Neural progenitor cell (in vitro differentiated cells): ENCODE measurements around the gene SLC41A3. TPM values are rescaled to one million over a fixed set of nuclear protein-coding genes. Genes with fewer than 3 reads are reported as not detected.

Experiments used
- DNase-seq: peaks from one replicate; pipeline ENCODE4 v3.0.0-alpha.2; 2016; ENCODE audit warnings: low spot score
- H2AFZ ChIP-seq: fragments of 200-600 bp; sonication (generic); replicated peaks from 2 replicates; pipeline ENCODE4 v1.6.1; 2016; ENCODE audit warnings: antibody characterized with exemption
- H3F3A ChIP-seq: fragments of 200-600 bp; sonication (generic); 2 replicates; pipeline ENCODE4 v1.6.1; 2016; ENCODE audit warnings: antibody characterized with exemption, low read depth
- H3K27ac ChIP-seq: fragments of 200-600 bp; sonication (generic); 2 replicates; pipeline ENCODE4 v1.5.1; 2016; ENCODE audit warnings: mild to moderate bottlenecking
- H3K27me3 ChIP-seq: fragments of 200-600 bp; sonication (generic); 2 replicates; pipeline ENCODE4 v1.6.1; 2016; ENCODE audit warnings: mild to moderate bottlenecking, moderate library complexity
- H3K36me3 ChIP-seq: fragments of 200-600 bp; sonication (generic); 2 replicates; pipeline ENCODE4 v1.5.1; 2016
- H3K4me1 ChIP-seq: fragments of 200-600 bp; sonication (generic); 2 replicates; pipeline ENCODE4 v1.6.1; 2016; ENCODE audit warnings: mixed run types
- H3K4me2 ChIP-seq: fragments of 200-600 bp; sonication (generic); 2 replicates; pipeline ENCODE4 v1.6.1; 2016
- H3K4me3 ChIP-seq: fragments of 200-600 bp; sonication (generic); 2 replicates; pipeline ENCODE4 v1.5.1; 2016
- H3K79me2 ChIP-seq: fragments of 200-600 bp; sonication (generic); 2 replicates; pipeline ENCODE4 v1.6.1; 2016; ENCODE audit warnings: low read depth
- H3K9ac ChIP-seq: fragments of 200-600 bp; sonication (generic); 2 replicates; pipeline ENCODE4 v1.6.1; 2016
- H3K9me3 ChIP-seq: fragments of 200-600 bp; sonication (generic); 2 replicates; pipeline ENCODE4 v1.5.1; 2016; ENCODE audit warnings: low read depth
- H4K20me1 ChIP-seq: fragments of 200-600 bp; sonication (generic); 2 replicates; pipeline ENCODE4 v1.6.1; 2016; ENCODE audit warnings: low read depth
- H3K27ac Mint-ChIP-seq: 3 replicates; pipeline ENCODE4 v1.8.0; 2021; ENCODE audit warnings: mixed read lengths
- H3K27me3 Mint-ChIP-seq: 2 replicates; pipeline ENCODE4 v1.8.0; 2022; ENCODE audit warnings: low read depth, mild to moderate bottlenecking, inconsistent platforms, moderate library complexity, mixed read lengths; ENCODE audit not compliant: insufficient read depth
- H3K36me3 Mint-ChIP-seq: 3 replicates; pipeline ENCODE4 v1.8.0; 2021; ENCODE audit warnings: mixed read lengths
- H3K4me1 Mint-ChIP-seq: 3 replicates; pipeline ENCODE4 v1.8.0; 2021; ENCODE audit warnings: mixed read lengths
- H3K4me3 Mint-ChIP-seq: 3 replicates; pipeline ENCODE4 v1.8.0; 2021; ENCODE audit warnings: mild to moderate bottlenecking, moderate library complexity, mixed read lengths
- H3K9me3 Mint-ChIP-seq: 3 replicates; pipeline ENCODE4 v1.8.0; 2020; ENCODE audit warnings: mixed read lengths
- EZH2 ChIP-seq: fragments of 200-600 bp; sonication (generic); IDR thresholded peaks from 2 replicates; pipeline ENCODE4 v1.6.1; 2017; ENCODE audit warnings: antibody characterized with exemption, mild to moderate bottlenecking, moderate library complexity
- EZH2phosphoT487 ChIP-seq: fragments of 200-600 bp; sonication (generic); IDR thresholded peaks from 2 replicates; pipeline ENCODE4 v1.6.1; 2017; ENCODE audit warnings: antibody characterized with exemption
- total RNA-seq: library from RNA; depleted of rRNA; stranded (reverse); fragments of >200 nt; gene quantifications from 2 replicates; pipeline ENCODE4 v1.2.3, GENCODE V29; 2015; ENCODE audit warnings: low replicate concordance
- TF ChIP-seq, protein P1 (sequence below): fragments of 200-600 bp; sonication (generic); IDR thresholded peaks from 2 replicates; pipeline ENCODE4 v1.5.1; 2017; ENCODE audit warnings: antibody characterized with exemption, mild to moderate bottlenecking

Gene SLC41A3
- total RNA-seq, 1 donor from 2014 or later = 24.9 TPM

DNA sequence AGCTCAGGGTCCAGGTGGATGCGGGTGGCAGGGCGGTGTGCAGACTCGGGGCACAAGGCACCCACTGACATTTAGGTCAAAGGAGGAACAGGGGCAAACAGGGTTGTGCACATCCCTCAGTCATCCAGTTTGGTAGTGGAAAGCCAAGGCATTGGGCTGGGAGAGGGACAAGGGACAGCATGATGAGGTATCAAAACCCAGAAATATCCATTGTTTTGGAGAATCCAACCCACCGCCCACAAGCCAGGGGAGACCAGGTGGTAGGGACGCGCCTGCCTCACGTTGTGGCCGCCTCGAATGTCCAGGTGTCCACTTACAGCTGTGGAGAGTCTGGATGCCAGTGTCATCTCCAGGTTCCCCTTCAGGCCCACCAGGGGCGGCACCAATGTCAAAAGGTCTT is 33.3 kb downstream of the SLC41A3 start:
- Histone ChIP-seq H3K4me1 (peaks cover 4% of the 10 kb centered on the region), H3K4me2 (no peak overlapping the region), H4K20me1 (no peaks in the 10 kb centered on the region), H3K27me3 (no peaks in the 10 kb centered on the region), H3K9ac (no peak overlapping the region), H3F3A (no peaks in the 10 kb centered on the region), H3K4me3 (no peak overlapping the region), H3K9me3 (no peaks in the 10 kb centered on the region), H2AFZ (no peak overlapping the region), H3K36me3 (no peaks in the 10 kb centered on the region), H3K79me2 (no peaks in the 10 kb centered on the region), H3K27ac (no peak overlapping the region)
- Mint-ChIP-seq H3K4me1 (peaks cover 6% of the 10 kb centered on the region), H3K27me3 (peaks cover 7% of the 10 kb centered on the region), H3K9me3 (peaks cover 12% of the 10 kb centered on the region), H3K4me3 (no peak overlapping the region), H3K36me3 (peaks cover 30% of the 10 kb centered on the region), H3K27ac (no peak overlapping the region)
- TF ChIP-seq EZH2 (no peak), EZH2phosphoT487 (no peak)
- TF ChIP-seq, protein P1, sequence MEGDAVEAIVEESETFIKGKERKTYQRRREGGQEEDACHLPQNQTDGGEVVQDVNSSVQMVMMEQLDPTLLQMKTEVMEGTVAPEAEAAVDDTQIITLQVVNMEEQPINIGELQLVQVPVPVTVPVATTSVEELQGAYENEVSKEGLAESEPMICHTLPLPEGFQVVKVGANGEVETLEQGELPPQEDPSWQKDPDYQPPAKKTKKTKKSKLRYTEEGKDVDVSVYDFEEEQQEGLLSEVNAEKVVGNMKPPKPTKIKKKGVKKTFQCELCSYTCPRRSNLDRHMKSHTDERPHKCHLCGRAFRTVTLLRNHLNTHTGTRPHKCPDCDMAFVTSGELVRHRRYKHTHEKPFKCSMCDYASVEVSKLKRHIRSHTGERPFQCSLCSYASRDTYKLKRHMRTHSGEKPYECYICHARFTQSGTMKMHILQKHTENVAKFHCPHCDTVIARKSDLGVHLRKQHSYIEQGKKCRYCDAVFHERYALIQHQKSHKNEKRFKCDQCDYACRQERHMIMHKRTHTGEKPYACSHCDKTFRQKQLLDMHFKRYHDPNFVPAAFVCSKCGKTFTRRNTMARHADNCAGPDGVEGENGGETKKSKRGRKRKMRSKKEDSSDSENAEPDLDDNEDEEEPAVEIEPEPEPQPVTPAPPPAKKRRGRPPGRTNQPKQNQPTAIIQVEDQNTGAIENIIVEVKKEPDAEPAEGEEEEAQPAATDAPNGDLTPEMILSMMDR = no peak
- no peak for DNase-seq

DNA sequence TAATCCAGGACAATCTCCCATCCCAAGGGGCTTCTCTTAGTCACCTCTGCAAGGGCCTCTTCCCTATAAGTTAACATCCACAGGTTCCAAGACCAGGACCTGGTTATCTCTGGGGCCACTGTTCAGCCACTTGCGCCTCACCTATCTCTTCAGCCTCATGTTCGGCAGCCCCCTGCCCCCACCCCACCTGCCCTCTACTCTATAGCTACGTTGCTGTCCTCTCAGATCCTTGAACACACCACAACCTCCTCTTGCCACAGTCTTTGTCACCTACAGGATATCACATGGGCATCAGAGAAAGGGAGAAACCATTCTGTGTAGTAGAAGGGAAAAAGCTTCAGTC is 33.9 kb downstream of the SLC41A3 start:
- no peak overlapping the region for H3K27ac ChIP-seq
- H4K20me1 ChIP-seq = no peaks in the 10 kb centered on the region
- H3K4me1 ChIP-seq = peaks cover 4% of the 10 kb centered on the region
- Mint-ChIP-seq H3K4me1 (peaks cover 6% of the 10 kb centered on the region), H3K4me3 (no peak overlapping the region), H3K27ac (no peak overlapping the region), H3K27me3 (peaks cover 7% of the 10 kb centered on the region), H3K9me3 (peaks cover 14% of the 10 kb centered on the region), H3K36me3 (peaks cover 31% of the 10 kb centered on the region)
- no peak overlapping the region for H2AFZ ChIP-seq
- no peak overlapping the region for H3K4me2 ChIP-seq
- no peak for DNase-seq
- no peak overlapping the region for H3K4me3 ChIP-seq
- no peaks in the 10 kb centered on the region for H3K36me3 ChIP-seq
- H3F3A ChIP-seq = no peaks in the 10 kb centered on the region
- TF ChIP-seq, protein P1 = no peak
- TF ChIP-seq EZH2 (no peak), EZH2phosphoT487 (no peak)
- H3K27me3 ChIP-seq = no peaks in the 10 kb centered on the region
- no peaks in the 10 kb centered on the region for H3K79me2 ChIP-seq
- H3K9ac ChIP-seq = no peak overlapping the region
- H3K9me3 ChIP-seq = no peaks in the 10 kb centered on the region

DNA sequence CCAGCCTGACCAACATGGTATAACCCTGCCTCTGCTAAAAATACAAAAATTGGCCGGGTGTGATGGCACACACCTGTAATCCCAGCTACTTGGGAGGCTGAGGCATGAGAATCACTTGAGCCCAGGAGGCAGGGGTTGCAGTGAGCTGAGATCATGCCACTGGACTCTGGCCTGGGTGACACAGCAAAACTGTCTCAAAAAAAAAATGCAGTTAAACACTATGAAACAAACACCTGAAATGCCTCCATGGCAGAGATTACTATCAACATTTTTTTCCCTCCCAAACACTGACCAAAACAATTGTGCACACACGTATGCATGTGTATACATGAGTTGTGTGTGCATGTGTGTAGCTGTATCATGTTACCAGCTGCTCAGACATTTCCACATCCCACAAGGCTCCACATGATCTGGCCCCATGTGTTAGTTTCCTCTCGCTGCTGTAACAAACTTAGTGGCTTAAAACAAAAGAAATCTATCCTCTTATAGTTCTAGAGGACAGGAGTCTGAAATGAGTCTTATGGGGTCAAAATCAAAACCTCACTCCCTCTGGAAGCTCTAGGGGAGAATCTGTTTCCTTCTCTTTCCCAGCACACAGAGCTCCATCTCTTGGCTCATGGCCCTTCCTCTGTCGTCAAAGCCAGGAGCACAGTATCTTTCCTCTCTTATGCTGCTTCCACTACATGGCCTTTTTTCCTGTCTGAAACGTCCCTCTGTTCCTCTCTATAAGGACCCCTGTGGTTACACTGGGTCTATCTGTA is 34.5 kb downstream of the SLC41A3 start:
- Histone ChIP-seq H4K20me1 (no peaks in the 10 kb centered on the region), H3K36me3 (no peaks in the 10 kb centered on the region), H3K79me2 (no peaks in the 10 kb centered on the region), H2AFZ (no peak overlapping the region), H3K4me3 (no peak overlapping the region), H3F3A (no peaks in the 10 kb centered on the region), H3K4me1 (peaks cover 4% of the 10 kb centered on the region), H3K9me3 (no peaks in the 10 kb centered on the region), H3K27ac (no peak overlapping the region), H3K4me2 (no peak overlapping the region), H3K9ac (no peak overlapping the region), H3K27me3 (no peaks in the 10 kb centered on the region)
- Mint-ChIP-seq H3K4me3 (no peak overlapping the region), H3K9me3 (peaks cover 17% of the 10 kb centered on the region), H3K27me3 (peaks cover 6% of the 10 kb centered on the region), H3K4me1 (peaks cover 6% of the 10 kb centered on the region), H3K36me3 (peaks cover 32% of the 10 kb centered on the region), H3K27ac (no peak overlapping the region)
- TF ChIP-seq, protein P1 = no peak
- TF ChIP-seq EZH2 (no peak), EZH2phosphoT487 (no peak)
- no peak for DNase-seq
